PC-9 (cell line): ENCODE results near the gene PPAT. TPM values are rescaled to one million over a fixed set of nuclear protein-coding genes. Genes with fewer than 3 reads are reported as not detected.

ENCODE experiments used
- BruUV-seq: library from RNA; stranded (reverse); fragments of 400-500 nt; replicated peaks from 2 replicates; lab custom pipeline; 2021; lab: Mats Ljungman, UMichigan
- CTCF ChIA-PET: fragments of 300-600 bp; sonication (Branson Sonifier 250); formaldehyde crosslinking; loops from one replicate; lab custom pipeline; 2022; ENCODE audit warnings: antibody characterized with exemption; lab: Charles Lee
- POLR2A ChIA-PET: fragments of 300-600 bp; sonication (Branson Sonifier 250); formaldehyde crosslinking; loops from one replicate; lab custom pipeline; 2022; ENCODE audit warnings: antibody characterized with exemption; ENCODE audit not compliant: unreplicated experiment; lab: Charles Lee
- DNase-seq, 2 experiments: peaks; one replicate each; pipeline versions ENCODE4 v3.0.0 to v3.0.0-alpha.2; 2015 to 2022; ENCODE audit warnings: mixed read lengths in 1 of 2
- H2AFZ ChIP-seq: fragments of 200-600 bp; sonication (generic); 2 replicates; pipeline ENCODE4 v1.8.1; 2017; ENCODE audit warnings: antibody characterized with exemption
- H3F3A ChIP-seq: fragments of 200-600 bp; sonication (generic); 2 replicates; pipeline ENCODE4 v1.8.1; 2017; ENCODE audit warnings: antibody characterized with exemption, mild to moderate bottlenecking, low read depth; ENCODE audit not compliant: insufficient read depth
- H3K27ac ChIP-seq: fragments of 200-600 bp; sonication (generic); 2 replicates; pipeline ENCODE4 v1.6.1; 2016; ENCODE audit warnings: mixed run types
- H3K27me3 ChIP-seq: fragments of 200-600 bp; sonication (generic); 2 replicates; pipeline ENCODE4 v1.6.1; 2016; ENCODE audit warnings: low read depth, mixed run types; ENCODE audit not compliant: insufficient read depth
- H3K36me3 ChIP-seq: fragments of 200-600 bp; sonication (generic); 2 replicates; pipeline ENCODE4 v1.6.1; 2016; ENCODE audit warnings: low read depth, mixed run types
- H3K4me1 ChIP-seq: fragments of 200-600 bp; sonication (generic); replicated peaks from 2 replicates; pipeline ENCODE4 v1.6.1; 2016; ENCODE audit warnings: mixed run types; ENCODE audit not compliant: insufficient read depth
- H3K4me2 ChIP-seq: fragments of 200-600 bp; sonication (generic); 2 replicates; pipeline ENCODE4 v1.6.1; 2017; ENCODE audit warnings: mixed run types
- H3K4me3 ChIP-seq: fragments of 200-600 bp; sonication (generic); 2 replicates; pipeline ENCODE4 v1.6.1; 2016; ENCODE audit warnings: mixed run types
- H3K79me2 ChIP-seq: fragments of 200-600 bp; sonication (generic); 2 replicates; pipeline ENCODE4 v1.6.1; 2017; ENCODE audit warnings: low read depth, mixed run types
- H3K9me2 ChIP-seq: fragments of 200-600 bp; sonication (generic); 2 replicates; pipeline ENCODE4 v1.8.1; 2017; ENCODE audit warnings: mild to moderate bottlenecking; ENCODE audit not compliant: insufficient read depth
- H3K9me3 ChIP-seq: fragments of 200-600 bp; sonication (generic); 2 replicates; pipeline ENCODE4 v1.8.1; 2016; ENCODE audit warnings: low read depth; ENCODE audit not compliant: insufficient read depth
- H4K20me1 ChIP-seq: fragments of 200-600 bp; sonication (generic); 2 replicates; pipeline ENCODE4 v1.8.1; 2017; ENCODE audit not compliant: insufficient read depth
- CTCF ChIP-seq: fragments of 200-600 bp; sonication (generic); conservative IDR thresholded peaks from 2 replicates; pipeline ENCODE4 v1.6.1; 2017; ENCODE audit warnings: mixed run types, antibody characterized with exemption, mild to moderate bottlenecking, moderate library complexity
- EZH2 ChIP-seq: fragments of 200-600 bp; sonication (generic); IDR thresholded peaks from 2 replicates; pipeline ENCODE4 v1.8.0; 2017; ENCODE audit warnings: antibody characterized with exemption, low read depth
- intact Hi-C: fragments of 100-400 bp; cut with micrococcal nuclease; formaldehyde crosslinking; loops from one replicate; pipeline ENCODE4 v1.10.0; 2022; ENCODE audit not compliant: unreplicated experiment
- total RNA-seq: library from RNA; stranded (reverse); gene quantifications from 2 replicates; pipeline ENCODE4 v1.2.3, GENCODE V29; 2021

The PPAT gene
- total RNA-seq, 1 experiment from 2014 or later, result 21.3 TPM

GRCh38 chr4:56465599-56466295 lies 30.3 kb upstream of the PPAT start:
- Histone ChIP-seq H3K36me3 (peaks cover 19% of the 10 kb centered on the region; the same call in 1 of the 2 replicates), H3K9me3 (no peaks in the 10 kb centered on the region), H3F3A (peaks cover 25% of the 10 kb centered on the region; the same call in 1 of the 2 replicates), H3K27ac (peak overlapping the region; percentile 54), H2AFZ (no peak overlapping the region), H4K20me1 (0 out of 2 replicates have a peak, but pooled peaks cover 9% of the 10 kb centered on the region), H3K4me1 (peaks cover 26% of the 10 kb centered on the region), H3K4me3 (peak overlapping the region; percentile 96), H3K4me2 (peak overlapping the region; percentile 87), H3K79me2 (peaks cover 64% of the 10 kb centered on the region), H3K9me2 (no peaks in the 10 kb centered on the region), H3K27me3 (no peaks in the 10 kb centered on the region)
- TF ChIP-seq EZH2 (no peak), CTCF (no peak)
- peak; percentile 2 to 55 for DNase-seq
- no TSS peak for BruUV-seq
- CTCF ChIA-PET, result interaction anchor here (0.6 kb wide), 1 partner anchor 303 kb away, joined by 3 read pairs; no protein-coding TSS in a partner anchor
- intact Hi-C loops, result no loop called here
- POLR2A ChIA-PET, result interaction anchor here (0.6 to 0.8 kb wide), 4 partner anchors 30 to 865 kb away, joined by 3 to 11 read pairs (median 4); partner anchors contain the start of genes PAICS and PPAT

- Histone ChIP-seq H4K20me1 (0 out of 2 replicates have a peak, but pooled peaks cover 9% of the 10 kb centered on the region), H3K27ac (no peak overlapping the region), H2AFZ (no peak overlapping the region), H3K36me3 (peaks cover 21% of the 10 kb centered on the region), H3K79me2 (peaks cover 53% of the 10 kb centered on the region), H3K4me1 (peaks cover 23% of the 10 kb centered on the region), H3K4me2 (peak overlapping the region; percentile 87), H3F3A (peaks cover 25% of the 10 kb centered on the region; the same call in 1 of the 2 replicates), H3K4me3 (no peak overlapping the region), H3K27me3 (no peaks in the 10 kb centered on the region), H3K9me3 (no peaks in the 10 kb centered on the region), H3K9me2 (no peaks in the 10 kb centered on the region)
- intact Hi-C loops, result no loop called here
- ChIA-PET POLR2A (no interaction called here), CTCF (no interaction called here)
- TF ChIP-seq CTCF (no peak), EZH2 (no peak)
- BruUV-seq, result no TSS peak
- no peak for DNase-seq
These were observed 29.2 kb upstream of the PPAT start for GRCh38 chr4:56464581-56464980.

GRCh38 chr4:56463711-56464110 lies 28.3 kb upstream of the PPAT start:
- Histone ChIP-seq H2AFZ (no peak overlapping the region), H3K4me2 (no peak overlapping the region), H3K79me2 (peaks cover 44% of the 10 kb centered on the region), H3K27ac (no peak overlapping the region), H3K36me3 (peaks cover 18% of the 10 kb centered on the region), H3F3A (peaks cover 25% of the 10 kb centered on the region; the same call in 1 of the 2 replicates), H3K4me3 (no peak overlapping the region), H3K9me2 (no peaks in the 10 kb centered on the region), H3K4me1 (peaks cover 15% of the 10 kb centered on the region), H3K27me3 (no peaks in the 10 kb centered on the region), H4K20me1 (0 out of 2 replicates have a peak, but pooled peaks cover 5% of the 10 kb centered on the region), H3K9me3 (no peaks in the 10 kb centered on the region)
- DNase-seq, result no peak
- intact Hi-C loops, result no loop called here
- BruUV-seq, result no TSS peak
- ChIA-PET CTCF (no interaction called here), POLR2A (no interaction called here)
- TF ChIP-seq EZH2 (no peak), CTCF (no peak)
